Uterus (tissue), 2 donors: ENCODE results near the gene VSIG10L2.

ENCODE experiments used
- CTCF ChIP-seq, 4 experiments: fragments of 200-600 bp in 2 of 4; fragments of 450-650 bp in 2 of 4; sonication (generic) in 2 of 4; IDR thresholded peaks; one replicate each; pipeline ENCODE4 v1.5.1; 2016 to 2019; ENCODE audit warnings: antibody characterized with exemption in 4 of 4, mild to moderate bottlenecking in 2 of 4, moderate library complexity in 1 of 4
- POLR2A ChIP-seq, 2 donors: fragments of 450-650 bp; IDR thresholded peaks; one replicate each; pipeline ENCODE4 v1.6.1; 2016; ENCODE audit warnings: antibody characterized with exemption in 2 of 2, mild to moderate bottlenecking in 1 of 2, moderate library complexity in 1 of 2

GRCh38 chr11:125921042-125921441 is 24.8 kb upstream of the VSIG10L2 start:
- TF ChIP-seq CTCF (IDR thresholded peaks at IDR 0.05) (no peak), POLR2A (IDR thresholded peaks at IDR 0.05) (no peak)
